Cerebellar cortex (tissue), 1 donor: ENCODE results near the gene RASSF4.

Experiments used
- DNase-seq: peaks from one replicate; pipeline ENCODE4 v3.0.0-alpha.2; 2015; ENCODE audit warnings: low spot score

Gene RASSF4

DNA sequence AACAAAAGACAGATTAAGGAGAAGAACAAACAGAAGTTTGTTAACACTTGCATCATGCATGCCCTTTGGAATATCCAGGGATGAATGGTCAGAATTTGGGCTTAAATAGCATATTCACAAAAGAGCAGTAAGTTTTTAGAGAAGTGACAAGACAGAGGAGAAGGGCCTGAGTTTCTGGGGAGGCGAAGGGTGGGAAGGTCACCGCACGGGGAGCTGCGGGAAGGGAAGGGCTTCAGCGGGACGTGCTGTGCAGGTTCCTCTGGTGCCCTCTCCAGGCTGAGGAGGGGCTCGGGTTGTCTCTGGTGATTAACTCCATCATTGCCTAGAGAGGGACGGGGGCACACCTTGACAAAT is 30.7 kb downstream of the RASSF4 start:
- DNase-seq: no peak

DNA sequence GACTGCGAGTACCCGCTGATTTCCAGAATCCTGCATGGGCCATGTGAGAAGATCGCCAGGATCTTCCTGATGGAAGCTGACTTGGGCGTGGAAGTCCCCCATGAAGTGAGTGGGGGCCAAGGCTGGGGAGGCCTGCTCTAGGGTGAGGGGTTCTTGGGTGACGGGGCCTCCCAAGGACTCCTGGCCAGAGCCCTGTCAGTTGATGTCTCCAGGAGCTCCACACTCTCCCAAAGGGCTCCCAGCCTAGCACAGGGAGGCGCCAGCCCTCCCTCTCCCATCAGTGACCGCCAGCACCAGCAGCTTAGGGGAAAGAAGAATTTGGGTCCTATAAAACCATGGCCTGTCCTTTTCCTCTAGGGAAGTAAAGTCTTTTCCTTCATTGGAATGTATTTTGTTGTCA is 31.4 kb downstream of the RASSF4 start:
- DNase-seq: no peak

DNA sequence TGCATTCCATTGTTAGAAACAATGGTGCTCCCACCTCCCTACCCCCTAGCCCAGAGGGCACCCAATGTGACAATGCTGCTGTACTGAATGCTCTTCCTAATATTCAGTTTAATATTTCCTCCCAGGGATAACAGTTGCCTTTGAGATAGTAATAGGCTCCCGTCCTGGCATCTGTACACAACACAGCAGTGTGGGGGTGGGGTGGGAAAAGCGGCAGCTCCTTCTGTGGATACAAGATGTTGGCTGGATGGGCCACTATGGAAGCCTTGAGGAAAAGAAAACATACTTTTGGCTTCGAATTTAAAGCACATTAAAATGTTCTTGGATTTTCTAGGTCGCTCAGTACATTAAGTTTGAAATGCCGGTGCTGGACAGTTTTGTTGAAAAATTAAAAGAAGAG is 32.0 kb downstream of the RASSF4 start:
- no peak for DNase-seq

DNA sequence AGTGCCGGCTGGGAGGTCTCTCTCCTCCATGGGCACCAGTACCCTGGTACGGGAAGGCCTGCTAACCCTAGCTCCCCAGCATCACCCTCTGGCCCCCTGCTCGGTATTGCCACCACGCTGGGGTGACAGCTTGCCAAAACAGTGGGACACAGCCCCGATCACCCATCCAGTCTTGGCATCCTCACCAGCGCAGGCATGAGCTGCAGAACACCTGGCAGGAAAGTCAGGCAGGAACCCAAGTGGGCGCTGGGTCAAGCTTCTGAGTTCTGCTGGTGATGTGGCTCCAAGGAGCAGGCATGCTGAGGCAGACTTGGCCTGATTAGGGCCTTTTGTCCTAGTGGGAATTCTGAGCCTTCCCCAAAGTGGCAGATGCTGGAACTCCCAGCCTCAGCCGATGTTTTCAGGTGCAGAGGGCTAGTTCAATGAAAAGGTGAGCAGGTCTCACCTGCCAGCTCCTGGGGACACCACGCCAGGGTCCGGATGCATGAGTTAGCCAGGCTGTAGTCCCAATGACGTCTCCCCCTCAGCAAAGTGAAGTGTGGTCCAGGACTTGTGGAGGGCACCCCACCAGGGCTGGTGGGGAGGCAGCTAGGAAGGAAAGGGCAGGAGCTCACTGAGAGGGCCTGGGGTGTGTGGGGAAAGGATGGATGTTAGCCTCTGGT is 32.6 kb downstream of the RASSF4 start:
- DNase-seq: no peak

DNA sequence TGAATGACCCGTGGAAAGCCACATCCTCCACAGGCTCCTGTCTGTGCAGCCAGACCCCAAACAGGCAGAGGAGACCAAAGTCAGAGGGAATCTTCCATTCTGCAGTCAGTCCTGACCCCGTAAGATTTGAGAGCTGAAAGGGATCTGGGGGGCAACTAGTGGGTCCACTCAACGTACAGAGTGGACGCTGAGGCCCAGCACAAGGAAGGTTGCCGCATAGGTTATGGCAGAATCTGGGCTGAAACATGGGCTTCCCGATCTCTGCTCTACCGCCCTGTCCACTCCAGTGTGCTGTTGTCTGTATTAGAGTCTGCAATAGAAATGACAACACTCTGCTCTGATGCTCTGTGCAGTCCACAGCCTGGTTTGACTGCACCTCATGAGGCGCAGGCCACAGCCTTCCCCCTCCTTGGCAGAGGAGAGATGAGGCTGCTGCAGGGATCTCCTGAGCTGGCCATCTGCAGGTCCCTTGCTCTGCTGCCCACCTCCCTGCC is 33.2 kb downstream of the RASSF4 start:
- DNase-seq: no peak

DNA sequence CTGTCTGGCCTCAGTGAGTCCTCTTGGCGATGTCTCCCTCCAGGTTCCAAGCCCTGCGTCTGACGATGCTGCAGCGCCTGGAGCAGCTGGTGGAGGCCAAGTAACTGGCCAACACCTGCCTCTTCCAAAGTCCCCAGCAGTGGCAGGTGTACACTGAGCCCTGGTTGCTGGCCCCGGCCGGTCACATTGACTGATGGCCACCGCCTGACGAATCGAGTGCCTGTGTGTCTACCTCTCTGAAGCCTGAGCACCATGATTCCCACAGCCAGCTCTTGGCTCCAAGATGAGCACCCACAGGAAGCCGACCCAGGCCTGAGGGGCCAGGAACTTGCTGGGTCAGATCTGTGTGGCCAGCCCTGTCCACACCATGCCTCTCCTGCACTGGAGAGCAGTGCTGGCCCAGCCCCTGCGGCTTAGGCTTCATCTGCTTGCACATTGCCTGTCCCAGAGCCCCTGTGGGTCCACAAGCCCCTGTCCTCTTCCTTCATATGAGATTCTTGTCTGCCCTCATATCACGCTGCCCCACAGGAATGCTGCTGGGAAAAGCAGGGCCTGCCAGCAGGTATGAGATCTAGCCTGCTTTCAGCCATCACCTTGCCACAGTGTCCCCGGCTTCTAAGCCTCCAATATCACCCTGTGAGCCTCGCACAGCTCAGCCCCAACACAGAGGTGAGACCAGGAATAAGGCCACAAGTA is 33.8 kb downstream of the RASSF4 start:
- no peak for DNase-seq

DNA sequence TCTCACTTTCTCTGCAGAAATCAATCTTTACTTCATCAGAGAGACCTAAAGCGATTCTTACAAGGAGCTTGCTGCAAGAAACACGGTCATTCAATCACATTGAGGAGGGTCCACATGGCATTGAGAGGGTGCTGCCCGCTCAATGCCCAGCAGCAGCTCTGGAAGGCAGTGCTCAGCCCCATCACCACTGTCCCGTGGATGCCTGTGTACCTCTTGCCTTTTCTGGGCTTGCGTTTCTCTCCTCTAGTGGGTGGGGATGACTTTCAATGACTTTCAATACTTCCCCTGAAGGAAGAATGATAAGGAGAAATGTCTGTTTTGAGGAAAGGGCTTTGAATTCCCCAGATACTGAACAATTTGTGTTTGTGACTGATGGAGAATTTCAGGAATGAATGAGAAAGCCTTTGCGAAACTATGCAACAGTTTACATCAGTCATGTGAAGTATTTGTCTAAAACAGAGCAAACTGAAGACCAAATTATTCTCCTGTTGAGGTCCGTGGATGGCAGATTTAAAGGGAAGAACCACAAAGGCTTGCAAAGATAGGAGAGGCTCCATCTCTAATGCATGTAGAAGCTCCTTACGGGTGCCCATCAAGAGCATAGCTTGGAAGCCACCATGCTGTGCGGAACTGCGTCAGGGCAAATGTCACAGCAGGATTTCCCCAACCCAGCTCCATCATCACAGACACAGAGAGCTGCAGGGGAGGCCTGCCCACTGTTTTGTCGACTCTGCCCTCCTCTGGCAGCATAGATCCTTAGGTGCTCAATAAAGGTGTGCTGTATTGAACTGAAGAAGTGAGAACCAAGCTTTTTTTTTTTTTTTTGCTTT is 34.5 kb downstream of the RASSF4 start:
- no peak for DNase-seq

DNA sequence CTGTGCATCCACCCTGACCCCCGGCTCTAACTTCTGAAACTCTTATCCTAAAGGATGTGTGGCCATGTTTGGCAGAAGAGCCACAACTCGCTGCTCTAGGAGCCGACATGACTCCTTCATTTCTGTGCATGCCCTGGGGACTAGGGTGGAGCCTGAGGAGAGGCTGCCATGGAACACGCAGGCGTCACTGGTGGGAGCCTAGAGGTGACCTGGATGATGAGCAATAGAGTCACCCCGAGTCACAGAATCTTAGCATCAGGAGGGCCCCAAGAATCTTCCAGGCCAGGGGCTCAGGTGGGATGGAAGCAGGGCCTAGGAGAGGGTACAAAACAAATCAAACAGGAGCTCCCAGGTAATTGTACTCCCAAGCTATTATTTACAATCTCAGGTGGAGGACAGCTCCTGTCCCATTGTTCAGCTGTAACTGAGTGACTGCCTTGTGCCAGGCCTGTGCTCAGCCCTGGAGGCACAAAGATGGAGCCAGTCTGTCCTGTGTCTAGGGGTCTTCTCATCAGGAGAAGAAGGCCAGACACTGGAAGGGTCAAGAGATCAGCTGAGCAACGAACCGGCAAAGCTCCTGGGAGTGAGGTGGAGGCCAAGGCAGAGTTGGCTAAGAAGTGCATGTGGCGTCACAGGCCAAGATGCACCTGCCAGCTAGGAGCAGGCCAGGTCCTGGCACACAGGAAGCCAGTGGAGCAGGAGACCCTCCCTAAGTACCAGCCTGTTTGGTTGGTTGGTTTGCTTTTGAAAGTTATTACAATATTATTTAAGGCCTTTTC is 35.3 kb downstream of the RASSF4 start:
- no peak for DNase-seq

DNA sequence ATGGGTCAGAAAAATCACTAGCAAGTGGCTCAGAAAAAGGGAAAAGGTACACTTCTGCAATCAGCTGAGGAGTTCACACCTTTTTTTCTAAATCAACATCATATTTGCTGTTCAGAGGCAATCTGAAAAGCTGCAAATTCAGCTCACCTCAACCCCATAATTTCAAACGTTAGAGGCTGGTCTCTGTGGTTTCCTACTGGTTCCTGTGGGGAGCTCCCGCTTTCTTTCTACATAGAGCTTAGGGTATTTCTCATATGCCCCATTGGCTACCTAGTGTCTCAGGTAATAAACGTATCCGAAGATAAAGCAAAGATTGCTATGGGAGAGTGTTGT is 35.9 kb downstream of the RASSF4 start:
- DNase-seq: no peak

DNA sequence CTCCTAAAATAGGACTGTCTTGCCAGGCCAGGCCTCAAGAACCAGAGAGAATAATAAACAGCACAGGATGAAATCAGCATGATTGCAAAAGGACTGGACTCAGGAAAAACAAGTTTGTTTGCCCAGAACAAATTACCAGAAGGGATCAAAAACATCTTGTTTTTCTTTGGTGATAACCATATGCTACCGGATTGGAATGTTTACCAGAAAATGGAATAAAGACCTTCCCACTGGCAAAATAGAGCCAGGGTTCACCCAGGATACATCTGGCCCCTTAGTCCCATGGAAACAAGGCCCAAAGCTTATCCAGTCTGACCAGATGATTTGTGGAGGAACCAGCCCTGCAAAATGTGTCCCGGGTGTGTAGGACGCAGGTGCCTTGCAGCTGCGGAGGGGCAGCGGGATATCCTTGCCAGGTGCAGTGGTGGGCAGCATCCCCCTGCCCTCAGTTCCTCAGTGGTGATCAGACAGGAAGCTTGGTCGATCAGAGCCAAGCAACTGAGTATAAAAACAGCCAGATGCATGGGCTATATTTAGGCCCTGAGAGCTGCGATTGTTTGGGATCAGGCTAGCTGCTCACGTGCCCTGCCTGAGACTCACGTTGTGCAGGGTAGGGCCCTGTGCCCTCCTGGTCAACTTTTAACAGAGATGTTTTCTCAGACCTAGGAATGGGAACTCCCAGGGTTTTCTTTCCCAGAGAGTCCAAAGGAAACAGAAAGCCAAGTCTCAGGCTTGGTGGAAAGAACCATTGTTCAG is 36.5 kb downstream of the RASSF4 start:
- no peak for DNase-seq

DNA sequence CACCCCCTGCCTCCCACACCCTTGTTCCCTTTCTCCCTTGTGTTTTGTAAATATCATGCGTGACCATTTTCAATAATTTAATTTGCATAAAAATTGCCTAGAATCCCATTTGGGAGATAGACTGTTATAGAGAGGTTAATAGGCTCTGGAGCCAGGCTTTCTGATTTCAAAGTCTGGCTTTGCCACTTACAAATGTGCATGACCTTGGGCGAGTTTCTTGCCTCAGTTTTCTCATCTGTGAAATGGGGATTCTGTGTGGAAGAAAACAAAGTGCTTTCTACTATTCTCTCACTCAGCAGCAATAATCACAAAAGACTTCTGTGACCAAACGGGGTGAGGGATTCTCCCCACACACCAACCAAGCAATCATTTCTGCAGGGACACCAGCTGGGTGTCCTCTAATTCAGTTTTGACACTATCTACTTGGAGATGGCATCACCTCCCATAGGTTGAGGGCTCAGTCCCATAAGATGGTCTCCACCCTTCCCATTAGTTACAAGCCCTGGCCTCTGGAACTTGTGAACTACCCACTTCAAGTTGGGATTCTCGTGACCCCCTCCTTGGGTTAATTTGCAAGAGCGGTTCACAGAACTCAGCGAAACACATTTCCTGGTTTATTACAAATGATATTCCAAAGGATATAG is 37.6 kb downstream of the RASSF4 start:
- DNase-seq: no peak

DNA sequence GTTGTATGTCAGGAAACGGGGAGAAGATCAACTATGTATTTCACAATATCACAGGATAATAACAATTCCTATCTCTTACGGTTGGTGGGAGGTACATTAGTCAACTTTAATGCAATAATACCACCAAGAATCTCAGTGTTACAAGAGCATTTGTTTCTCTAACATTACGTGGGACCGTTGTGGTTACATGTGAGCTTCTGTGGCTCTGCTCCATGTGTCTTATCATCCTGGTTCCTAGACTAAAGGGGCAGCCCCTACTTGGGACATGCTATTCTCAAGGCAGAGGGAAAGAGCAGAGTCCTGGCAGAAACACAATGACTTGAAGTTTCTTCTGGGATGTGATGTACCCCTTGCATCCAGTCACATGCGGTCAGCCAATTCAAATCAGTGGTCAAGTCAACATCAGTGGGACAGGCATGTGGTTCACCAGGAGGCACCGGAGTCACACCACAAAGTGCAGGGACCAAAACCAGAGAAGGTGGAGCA is 38.6 kb downstream of the RASSF4 start:
- no peak for DNase-seq

DNA sequence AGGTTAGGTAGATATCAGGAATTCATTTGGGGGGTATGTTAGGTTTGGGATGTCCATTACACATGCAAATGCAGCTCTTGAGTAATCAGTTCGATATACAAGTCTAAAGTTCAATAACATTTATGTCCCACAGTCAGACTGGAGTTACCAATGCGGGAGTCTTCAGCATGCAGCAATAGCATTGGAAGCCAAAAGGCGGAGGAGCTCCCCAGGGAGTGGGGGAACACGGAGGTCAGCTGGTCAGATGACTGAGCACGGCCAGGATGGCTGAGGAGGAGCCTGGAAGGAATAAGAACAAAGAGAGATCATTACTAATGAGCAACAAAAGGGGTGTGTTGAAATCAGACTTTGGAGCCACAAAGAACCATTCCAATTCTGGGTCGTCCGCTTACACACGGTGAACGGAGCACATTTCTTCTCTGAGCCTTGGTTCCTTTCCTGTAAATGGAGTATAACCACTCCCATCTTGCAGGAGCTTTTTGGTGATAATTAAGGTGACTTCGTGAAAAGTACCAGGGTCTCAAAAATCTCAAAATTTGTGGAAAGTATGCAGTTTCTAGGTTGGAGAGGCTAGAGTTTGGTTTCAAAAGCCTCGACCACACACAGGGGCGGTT is 40.6 kb downstream of the RASSF4 start:
- DNase-seq: peak; percentile 16

DNA sequence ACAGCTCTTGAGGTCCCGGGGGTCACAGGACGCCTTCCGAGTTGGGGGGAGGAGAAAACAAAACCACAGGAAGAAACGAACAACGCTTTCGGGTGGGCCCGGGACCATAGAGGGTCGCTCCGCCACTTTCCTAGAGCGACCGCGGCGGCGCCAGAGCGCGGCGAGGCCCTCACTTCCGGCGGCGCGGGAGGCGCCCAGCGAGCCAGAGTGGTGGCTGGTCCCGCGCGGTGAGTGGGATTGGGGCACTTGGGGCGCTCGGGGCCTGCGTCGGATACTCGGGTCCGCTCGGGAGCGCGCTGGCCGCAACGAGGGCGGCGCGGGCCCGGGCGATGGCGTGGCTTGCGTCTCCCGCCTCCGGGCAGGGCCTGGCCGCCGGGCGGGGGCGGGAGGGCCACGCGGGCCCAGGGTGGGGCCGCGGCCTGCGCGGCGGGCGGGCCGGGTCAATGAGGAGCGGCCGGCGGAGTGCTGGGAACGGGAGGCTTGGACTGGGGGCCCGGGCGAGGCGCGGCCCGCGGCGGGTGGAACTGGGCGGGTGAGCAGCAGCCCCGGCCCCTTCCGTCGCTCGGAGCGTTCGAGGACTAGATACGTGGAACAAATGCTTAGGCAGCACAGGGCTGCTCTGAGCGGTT is 41.3 kb downstream of the RASSF4 start, which contains the start of gene ZNF22:
TSS of gene ZNF22 (plus strand) at position 172 of the 629 bp plus-strand sequence. CDS start 2,446 bp downstream, outside the sequence.
- peak; percentile 51 for DNase-seq

DNA sequence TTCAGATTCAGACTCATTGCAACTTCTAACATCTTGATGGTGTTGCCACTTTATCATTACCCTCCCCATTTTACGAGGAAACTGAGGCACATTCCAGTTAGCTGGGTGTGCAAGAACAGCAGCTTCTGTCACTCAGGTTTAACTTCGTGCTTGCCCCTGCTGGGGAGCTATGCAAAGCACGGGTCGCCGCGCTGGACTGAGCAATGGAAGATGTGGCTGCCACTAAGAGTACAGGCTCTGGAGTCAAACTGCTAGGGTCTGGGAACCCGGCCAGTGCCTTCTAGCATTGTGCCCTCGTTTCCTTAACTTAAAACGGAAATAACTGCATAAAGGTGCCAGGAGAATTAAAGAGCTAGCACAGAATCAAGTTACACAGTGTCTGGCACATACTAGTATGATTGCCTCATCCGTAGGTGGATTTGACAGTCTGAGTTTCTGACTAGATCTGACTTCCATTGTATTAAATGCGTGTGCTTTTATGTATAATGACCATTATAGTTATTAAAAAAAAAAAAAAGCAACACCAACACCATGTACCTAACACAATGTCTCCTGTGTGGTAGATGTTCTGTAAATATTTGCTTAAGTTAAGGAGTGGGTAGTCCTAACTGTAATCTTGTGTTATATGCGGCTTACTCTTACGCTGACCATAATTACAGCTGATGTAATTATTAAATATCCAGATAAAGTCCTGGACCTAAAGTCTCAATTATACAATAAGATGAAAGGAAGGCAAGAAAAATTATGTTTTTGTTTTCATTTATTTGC is 42.0 kb downstream of the RASSF4 start:
- peak; percentile 78 for DNase-seq

DNA sequence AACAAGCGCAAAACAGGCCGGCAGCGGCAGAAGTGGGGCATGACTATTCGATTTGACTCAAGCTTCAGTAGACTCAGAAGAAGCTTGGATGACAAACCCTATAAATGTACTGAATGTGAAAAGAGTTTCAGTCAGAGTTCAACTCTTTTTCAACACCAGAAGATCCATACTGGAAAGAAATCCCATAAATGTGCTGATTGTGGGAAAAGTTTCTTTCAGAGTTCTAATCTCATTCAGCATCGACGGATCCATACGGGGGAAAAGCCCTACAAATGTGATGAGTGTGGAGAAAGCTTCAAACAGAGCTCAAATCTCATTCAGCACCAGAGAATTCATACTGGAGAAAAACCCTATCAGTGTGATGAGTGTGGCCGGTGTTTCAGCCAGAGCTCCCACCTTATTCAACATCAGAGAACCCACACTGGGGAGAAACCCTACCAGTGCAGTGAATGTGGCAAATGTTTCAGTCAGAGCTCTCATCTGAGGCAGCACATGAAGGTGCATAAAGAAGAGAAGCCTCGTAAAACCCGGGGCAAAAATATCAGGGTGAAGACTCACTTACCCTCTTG is 43.9 kb downstream of the RASSF4 start:
- no peak for DNase-seq

DNA sequence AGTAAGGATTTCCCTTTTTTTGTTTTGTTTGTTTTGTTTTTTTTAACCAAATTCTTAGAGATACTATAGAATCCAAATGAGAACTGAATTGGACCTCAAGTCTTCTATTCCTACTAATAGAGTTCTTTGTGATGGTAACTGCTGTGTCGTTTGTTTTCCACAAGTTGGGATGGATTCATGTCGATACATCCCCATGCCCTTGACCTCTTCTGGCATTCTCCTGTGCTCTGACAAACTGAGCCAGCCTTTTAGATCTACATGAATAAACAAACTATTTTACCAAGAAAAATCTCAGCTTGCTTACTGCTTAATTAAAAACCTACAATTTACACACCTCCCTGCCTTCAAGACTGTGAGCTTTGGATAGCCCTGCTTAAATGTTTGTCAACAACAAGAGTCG is 45.1 kb downstream of the RASSF4 start:
- no peak for DNase-seq

DNA sequence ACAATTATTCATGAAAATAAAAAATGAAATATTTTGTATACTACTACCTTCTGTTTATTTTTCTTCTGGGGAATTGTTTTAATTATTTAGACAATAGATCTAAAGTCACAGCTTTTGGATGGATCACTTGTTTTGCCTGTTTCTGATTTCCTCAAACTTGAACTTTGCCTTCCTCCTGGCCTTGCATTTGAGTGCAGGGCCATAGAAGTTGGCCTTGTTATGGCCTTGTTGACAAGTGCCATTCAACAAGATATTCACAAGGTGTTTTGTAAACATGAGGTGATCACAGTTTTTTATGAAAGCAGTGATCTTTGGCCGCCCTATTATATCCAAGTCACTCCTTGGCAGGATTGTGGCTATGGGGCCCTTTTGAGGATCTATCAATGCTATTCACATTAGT is 45.7 kb downstream of the RASSF4 start:
- DNase-seq: no peak
